Stimulated activated naive CD8-positive, alpha-beta T cell treated with anti-CD3 and anti-CD28 coated beads, Interleukin-15, Interleukin-2, amounts not matched to agents 100 ng/mL and 50 ng/mL, for 24 hours (primary cell): ENCODE measurements around the gene LPCAT4.
"Not testable (repeated sequence)": the region's sequence is repeated elsewhere in the genome, so short reads cannot be mapped to it uniquely, and the experiment has no call there.

Source experiments
- H3K27ac Mint-ChIP-seq: one replicate; pipeline ENCODE4 v1.8.0; 2021; ENCODE audit warnings: mild to moderate bottlenecking, mixed read lengths
- H3K27me3 Mint-ChIP-seq: one replicate; pipeline ENCODE4 v1.8.0; 2021; ENCODE audit warnings: mixed read lengths
- H3K36me3 Mint-ChIP-seq: one replicate; pipeline ENCODE4 v1.8.0; 2021; ENCODE audit warnings: low read depth, mixed read lengths
- H3K4me1 Mint-ChIP-seq: one replicate; pipeline ENCODE4 v1.8.0; 2021; ENCODE audit warnings: low read depth, mixed read lengths
- H3K4me3 Mint-ChIP-seq: one replicate; pipeline ENCODE4 v1.8.0; 2021; ENCODE audit warnings: mild to moderate bottlenecking, mixed read lengths
- H3K9me3 Mint-ChIP-seq: one replicate; pipeline ENCODE4 v1.8.0; 2021; ENCODE audit warnings: mixed read lengths

The LPCAT4 gene, protein sequence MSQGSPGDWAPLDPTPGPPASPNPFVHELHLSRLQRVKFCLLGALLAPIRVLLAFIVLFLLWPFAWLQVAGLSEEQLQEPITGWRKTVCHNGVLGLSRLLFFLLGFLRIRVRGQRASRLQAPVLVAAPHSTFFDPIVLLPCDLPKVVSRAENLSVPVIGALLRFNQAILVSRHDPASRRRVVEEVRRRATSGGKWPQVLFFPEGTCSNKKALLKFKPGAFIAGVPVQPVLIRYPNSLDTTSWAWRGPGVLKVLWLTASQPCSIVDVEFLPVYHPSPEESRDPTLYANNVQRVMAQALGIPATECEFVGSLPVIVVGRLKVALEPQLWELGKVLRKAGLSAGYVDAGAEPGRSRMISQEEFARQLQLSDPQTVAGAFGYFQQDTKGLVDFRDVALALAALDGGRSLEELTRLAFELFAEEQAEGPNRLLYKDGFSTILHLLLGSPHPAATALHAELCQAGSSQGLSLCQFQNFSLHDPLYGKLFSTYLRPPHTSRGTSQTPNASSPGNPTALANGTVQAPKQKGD

DNA sequence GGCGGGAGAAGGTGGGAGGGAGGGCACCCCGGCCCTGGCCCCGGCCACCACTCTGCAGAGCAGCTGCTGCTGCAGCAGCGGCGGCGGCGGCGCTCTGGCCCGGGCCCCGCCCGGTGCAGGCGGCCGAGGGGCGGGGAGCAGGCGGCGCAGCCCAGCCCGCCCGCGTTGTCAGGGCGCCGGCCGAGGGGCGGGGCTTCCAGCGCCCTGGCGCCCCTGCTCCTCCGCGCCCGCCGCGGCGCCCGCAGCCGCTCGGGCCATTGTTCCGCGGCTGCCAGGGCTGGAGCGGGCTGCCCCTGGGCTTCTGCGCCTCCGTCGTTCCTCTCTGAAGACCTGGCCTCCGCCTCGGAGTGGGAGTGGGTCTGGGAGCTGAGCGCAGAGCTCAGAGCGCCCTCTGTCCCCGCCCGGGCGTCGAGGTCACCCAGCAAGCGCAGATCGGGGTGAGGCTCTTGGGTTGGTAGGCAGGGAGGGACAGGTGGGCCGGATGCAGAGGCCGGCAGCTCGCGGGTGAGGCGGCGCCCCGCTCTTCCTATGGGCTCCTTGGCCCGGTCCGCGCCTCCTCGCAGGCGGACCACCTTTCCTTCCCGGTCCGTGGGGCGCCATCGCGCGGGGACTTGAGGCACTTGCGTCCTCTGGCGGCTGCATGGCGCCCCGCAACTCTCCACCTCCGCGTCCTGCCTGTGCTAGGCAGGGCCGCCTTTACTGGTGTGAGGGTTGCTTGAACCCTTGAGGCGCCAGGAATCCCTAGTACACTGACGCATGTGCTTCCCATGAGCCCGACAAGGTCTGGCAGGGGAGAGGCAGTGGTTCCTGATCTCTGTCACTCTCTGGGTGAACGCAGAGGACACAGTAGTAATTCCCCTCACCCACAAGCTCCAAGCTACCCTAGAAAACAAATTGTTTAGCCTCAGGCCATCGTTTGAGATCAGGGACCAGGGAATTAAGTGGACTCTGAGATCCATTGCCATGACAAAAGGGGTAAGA is at the start of gene LPCAT4:
TSS of gene LPCAT4 (minus strand) at position 96 of the 981 bp plus-strand sequence. CDS start 96 bp downstream, outside the sequence.
- Mint-ChIP-seq H3K4me1 (peaks cover 37% of the 10 kb centered on the region), H3K27ac (peak within 1 kb of the TSS; percentile 95), H3K9me3 (no peaks in the 10 kb centered on the region), H3K36me3 (peaks cover 21% of the 10 kb centered on the region), H3K27me3 (no peaks in the 10 kb centered on the region), H3K4me3 (peak within 1 kb of the TSS; percentile 91)

DNA sequence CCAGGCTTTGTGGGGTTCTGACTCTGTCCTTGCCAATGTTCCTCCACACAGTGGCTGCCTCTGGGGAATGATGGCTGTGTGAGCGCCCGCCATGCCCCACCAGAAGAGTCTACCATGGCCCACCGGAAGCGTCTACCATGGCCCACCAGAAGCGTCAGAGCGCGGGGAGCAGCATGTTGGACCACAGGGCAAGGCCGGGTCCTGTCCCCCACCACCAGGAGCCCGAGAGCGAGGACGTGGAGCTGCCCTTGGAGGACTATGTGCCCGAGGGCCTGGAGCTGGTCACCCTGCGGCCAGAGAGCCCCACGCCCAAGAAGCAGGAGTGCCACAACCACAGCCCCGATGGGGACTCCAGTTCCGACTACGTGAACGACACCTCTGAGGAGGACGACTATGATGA is 42.5 kb upstream of the LPCAT4 start:
- H3K9me3 Mint-ChIP-seq, H3K27me3 Mint-ChIP-seq, H3K4me1 Mint-ChIP-seq, H3K27ac Mint-ChIP-seq, H3K4me3 Mint-ChIP-seq, H3K36me3 Mint-ChIP-seq: not testable (repeated sequence)

DNA sequence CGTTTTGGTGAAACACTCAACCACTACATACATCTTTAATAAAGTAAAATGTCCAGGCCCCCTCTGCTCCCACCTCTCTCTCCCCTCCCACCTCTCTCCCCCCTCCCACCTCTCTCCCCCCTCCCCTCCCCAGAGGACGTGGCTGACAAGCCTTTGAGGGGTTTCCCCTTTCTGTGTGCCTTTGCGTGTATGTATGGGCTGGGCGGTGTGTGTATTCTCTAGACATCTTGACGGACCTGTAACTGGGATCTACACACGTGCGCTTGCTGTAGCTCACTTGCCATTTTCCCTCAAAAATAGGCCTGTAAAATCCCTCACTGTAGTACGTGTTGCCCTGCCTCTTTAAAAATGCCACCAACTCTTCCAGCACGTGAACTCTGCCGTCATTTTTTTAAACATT is 42.0 kb upstream of the LPCAT4 start:
- H3K27me3 Mint-ChIP-seq, H3K27ac Mint-ChIP-seq, H3K9me3 Mint-ChIP-seq, H3K4me3 Mint-ChIP-seq, H3K36me3 Mint-ChIP-seq, H3K4me1 Mint-ChIP-seq: not testable (repeated sequence)

DNA sequence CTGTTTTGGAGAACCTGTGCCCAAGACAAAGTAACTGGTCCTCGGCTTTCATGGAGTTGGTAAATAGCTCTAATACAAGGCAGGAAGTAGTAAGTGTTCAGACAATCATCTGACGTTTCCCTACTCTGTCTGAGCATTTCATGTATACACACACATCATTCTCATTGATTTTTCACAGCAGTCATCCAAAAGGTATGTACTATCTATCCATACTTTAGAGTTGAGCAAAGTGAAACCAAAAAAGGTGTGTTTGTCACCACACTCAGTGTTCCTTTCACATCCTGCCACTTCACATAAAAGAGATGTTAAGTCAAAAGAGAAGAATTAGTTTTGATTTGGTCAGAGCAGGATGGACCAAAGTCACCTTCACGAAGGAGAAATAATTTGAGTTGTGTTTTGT is 36.9 kb upstream of the LPCAT4 start:
- H3K27ac Mint-ChIP-seq, H3K4me3 Mint-ChIP-seq, H3K9me3 Mint-ChIP-seq, H3K4me1 Mint-ChIP-seq, H3K27me3 Mint-ChIP-seq, H3K36me3 Mint-ChIP-seq: not testable (repeated sequence)

DNA sequence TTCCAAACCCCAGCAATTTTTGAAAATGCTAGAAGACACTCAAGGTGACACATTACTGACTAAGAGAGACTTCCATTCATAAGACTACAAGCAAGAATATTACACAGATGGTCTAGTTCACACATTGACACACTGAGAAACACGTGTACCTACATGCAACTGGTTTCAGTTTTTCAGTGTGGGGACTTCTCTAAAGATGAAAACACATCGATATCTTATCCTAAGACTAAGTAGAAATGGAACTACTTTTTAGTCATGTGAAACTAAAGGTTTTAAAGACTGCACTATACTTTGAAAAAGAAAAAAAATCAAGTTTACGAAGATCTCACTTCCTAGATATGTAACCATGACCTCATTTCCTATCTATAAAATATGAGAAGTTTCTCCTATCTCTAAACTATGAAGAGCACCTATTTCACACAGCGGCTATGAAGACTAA is 36.2 kb upstream of the LPCAT4 start:
- H3K4me1 Mint-ChIP-seq, H3K36me3 Mint-ChIP-seq, H3K9me3 Mint-ChIP-seq, H3K27ac Mint-ChIP-seq, H3K27me3 Mint-ChIP-seq, H3K4me3 Mint-ChIP-seq: not testable (repeated sequence)

DNA sequence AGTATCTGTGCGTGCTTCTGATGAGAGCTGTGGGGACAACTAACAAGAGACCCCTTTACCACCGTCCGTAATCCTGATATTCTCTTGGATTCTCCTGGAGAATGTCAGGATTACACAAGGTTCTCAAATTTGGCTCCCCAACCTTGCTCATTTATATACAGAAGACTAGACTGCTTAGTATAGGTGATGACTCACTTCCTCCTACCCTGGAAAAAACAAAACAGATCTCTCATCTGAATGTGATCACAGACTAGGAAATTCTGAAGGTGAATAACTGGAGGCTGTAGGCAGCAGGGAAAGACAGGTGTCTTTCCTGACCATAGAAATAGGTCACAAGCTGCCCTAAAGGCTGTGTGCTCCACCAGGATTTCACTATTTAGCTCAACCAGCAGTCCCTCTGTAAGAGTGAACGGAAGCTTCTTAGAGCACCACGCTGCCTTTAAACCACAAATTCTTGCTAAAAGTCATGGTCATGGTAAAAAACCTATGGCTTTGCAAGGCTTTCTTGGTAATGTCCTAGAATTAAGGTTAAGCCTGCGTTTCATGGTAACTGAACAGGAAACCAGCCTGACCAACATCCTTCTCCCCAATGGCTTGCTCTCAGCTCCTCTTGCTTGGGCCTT is 30.8 kb upstream of the LPCAT4 start:
- not testable (repeated sequence) for H3K9me3 Mint-ChIP-seq, H3K36me3 Mint-ChIP-seq, H3K4me1 Mint-ChIP-seq, H3K4me3 Mint-ChIP-seq, H3K27me3 Mint-ChIP-seq, H3K27ac Mint-ChIP-seq

DNA sequence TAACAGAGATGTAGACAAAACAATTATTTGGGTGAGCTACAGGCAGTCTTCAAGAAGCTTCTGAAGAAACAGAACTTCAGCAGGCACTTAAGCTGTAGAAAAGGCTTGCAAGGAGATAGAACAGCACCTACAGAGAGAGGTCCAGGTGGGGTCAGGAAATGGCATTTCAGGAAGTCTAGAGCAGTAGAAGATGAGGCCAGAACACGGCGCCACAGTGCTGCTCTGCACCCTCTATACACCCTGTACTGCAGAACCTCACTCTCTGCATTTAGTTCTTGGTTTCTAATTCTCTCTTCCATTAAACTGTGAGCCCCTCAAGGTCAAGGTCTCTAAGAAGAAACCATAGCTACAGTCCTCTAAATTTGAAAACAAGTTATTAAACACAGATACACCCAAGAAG is 26.0 kb upstream of the LPCAT4 start:
- not testable (repeated sequence) for H3K9me3 Mint-ChIP-seq, H3K4me3 Mint-ChIP-seq, H3K36me3 Mint-ChIP-seq, H3K27ac Mint-ChIP-seq, H3K27me3 Mint-ChIP-seq, H3K4me1 Mint-ChIP-seq

DNA sequence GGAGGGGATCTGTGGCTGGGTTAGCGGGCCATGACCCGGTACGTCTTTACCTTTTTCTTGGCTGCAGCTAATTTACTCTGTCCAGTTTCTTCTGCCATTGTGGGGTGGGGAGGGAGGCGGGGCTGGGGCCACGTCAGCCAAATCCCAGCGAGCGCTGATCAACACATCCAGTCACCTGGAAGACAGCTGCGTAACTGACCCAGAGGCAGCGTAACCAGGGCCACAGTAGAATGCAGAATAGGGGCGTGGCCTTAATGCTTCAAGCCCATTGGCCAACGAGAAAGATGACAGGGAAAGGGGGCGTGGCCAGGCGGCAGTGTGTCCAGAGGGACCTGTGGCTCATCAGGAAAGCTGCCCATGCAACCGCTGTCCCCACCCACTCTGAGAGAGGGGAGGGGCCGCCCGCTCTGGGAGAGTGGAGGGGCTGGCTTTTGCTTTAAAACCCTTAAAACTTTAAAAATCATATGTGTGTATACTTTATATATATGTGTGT is 22.6 kb upstream of the LPCAT4 start:
- H3K4me1 Mint-ChIP-seq, H3K27ac Mint-ChIP-seq, H3K27me3 Mint-ChIP-seq, H3K4me3 Mint-ChIP-seq, H3K36me3 Mint-ChIP-seq, H3K9me3 Mint-ChIP-seq: not testable (repeated sequence)

DNA sequence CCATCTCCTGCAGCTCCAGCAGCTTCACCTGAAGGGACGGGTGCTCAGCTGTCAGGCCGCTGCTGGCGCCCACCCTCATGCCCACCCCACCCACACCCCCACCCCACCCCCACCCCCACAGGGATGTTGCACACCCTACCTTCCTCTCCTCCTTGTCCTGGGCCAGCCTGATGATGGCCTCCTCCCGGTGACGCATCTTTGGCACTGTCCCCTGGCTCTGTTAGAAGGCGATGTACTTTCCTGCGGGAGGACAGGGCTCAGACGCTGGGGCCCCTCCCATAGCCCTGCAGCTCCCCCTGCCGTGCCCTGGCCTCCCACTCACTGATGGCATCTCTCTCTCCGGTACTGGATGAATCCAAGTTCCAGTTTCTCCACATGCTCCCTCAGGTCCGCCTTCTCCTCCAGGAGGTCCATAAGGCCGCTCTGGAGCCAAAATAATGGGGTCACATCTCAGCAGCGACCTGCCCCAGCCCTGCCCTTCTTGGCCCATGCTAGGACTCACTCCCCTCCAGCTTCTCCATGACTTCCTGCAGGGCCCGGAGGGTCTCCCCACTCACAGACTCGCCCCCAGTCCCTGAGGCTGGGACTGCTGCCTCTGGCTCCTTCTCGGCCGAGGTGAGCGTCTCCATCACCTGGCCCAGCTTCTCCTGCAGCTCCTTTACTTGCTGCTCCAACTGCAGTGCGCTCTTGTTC is 15.0 kb upstream of the LPCAT4 start:
- H3K4me1 Mint-ChIP-seq, H3K4me3 Mint-ChIP-seq, H3K9me3 Mint-ChIP-seq, H3K27ac Mint-ChIP-seq, H3K27me3 Mint-ChIP-seq: not testable (repeated sequence)
- H3K36me3 Mint-ChIP-seq = peaks cover 11% of the 10 kb centered on the region

DNA sequence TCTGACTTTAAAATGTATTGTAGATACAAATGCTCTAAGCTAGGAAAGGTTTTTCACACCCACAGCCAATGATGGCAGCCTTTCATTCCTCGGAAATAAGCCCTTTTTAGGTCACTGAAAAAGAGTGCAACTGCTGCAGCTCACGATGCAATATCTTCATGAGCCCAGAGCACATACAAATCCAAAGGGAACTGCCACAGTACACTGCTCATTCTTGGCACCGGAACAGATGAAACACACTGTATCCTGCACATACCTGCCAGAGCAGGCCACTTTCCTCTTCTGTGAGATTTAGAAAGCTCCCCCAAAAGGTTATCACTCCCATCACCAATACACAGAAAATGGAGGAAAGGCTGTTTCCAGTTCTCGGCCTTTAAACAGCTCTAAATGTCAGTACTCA is 13.5 kb upstream of the LPCAT4 start:
- not testable (repeated sequence) for H3K9me3 Mint-ChIP-seq, H3K27ac Mint-ChIP-seq, H3K27me3 Mint-ChIP-seq, H3K4me3 Mint-ChIP-seq, H3K4me1 Mint-ChIP-seq
- H3K36me3 Mint-ChIP-seq = peaks cover 11% of the 10 kb centered on the region

DNA sequence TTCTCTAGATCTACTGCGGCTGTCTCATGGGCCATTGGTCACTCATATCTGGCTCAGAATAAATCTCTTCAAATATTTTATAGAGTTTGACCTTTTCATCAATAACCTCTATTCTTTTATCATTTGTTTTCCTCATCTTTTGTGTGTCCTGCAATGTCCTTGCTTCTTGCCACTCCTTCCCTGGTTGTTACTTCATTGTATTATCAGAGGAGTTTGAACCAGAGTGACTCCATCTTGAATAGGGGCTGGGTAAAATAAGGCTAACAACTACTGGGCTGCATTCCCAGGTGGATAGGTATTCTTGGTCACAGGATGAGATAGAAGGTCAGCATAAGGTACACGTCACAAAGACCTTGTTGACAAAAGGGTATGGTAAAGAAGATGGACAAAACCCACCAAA is 9.9 kb upstream of the LPCAT4 start:
- Mint-ChIP-seq H3K27ac (no peak overlapping the region), H3K9me3 (no peaks in the 10 kb centered on the region), H3K4me3 (no peak overlapping the region), H3K36me3 (peaks cover 11% of the 10 kb centered on the region), H3K27me3 (no peaks in the 10 kb centered on the region), H3K4me1 (no peaks in the 10 kb centered on the region)

DNA sequence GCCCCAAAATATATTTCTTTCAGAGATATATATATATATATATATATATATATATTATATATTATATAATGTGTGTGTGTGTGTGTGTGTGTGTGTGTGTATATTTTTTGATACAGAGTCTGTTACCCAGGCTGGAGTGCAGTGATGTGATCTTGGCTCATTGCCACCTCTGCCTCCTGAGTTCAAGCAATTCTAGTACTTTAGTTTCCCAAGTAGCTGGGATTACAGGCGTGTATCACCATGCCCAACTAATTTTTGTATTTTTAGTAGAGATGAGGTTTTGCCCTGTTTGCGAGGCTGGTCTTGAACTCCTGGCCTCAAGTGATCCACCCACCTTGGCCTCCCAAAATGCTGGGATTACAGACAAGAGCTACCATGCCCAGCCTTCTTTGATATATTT is 8.5 kb upstream of the LPCAT4 start:
- H3K4me3 Mint-ChIP-seq, H3K27me3 Mint-ChIP-seq, H3K9me3 Mint-ChIP-seq, H3K27ac Mint-ChIP-seq, H3K36me3 Mint-ChIP-seq, H3K4me1 Mint-ChIP-seq: not testable (repeated sequence)

DNA sequence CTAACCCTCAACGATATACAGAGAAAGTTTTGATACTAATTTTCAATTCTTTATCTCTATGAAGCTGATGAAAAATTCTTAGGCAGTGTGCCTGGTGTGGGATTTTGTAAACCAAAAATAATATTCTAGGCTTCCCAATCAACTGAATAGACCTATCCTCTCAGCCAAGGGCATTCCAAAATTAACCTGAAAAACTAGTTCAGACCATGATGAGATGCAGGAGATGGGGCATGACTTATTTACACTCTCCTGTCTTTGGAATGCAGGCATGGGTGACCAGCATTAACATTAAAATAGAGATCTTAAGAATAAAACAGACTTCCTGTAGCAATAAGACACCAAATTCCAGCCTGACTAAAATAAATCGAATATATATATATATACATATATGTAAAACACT is 7.8 kb upstream of the LPCAT4 start:
- H3K4me3 Mint-ChIP-seq = no peak overlapping the region
- no peaks in the 10 kb centered on the region for H3K9me3 Mint-ChIP-seq
- peaks cover 6% of the 10 kb centered on the region for H3K4me1 Mint-ChIP-seq
- no peaks in the 10 kb centered on the region for H3K27me3 Mint-ChIP-seq
- H3K36me3 Mint-ChIP-seq = peaks cover 6% of the 10 kb centered on the region
- H3K27ac Mint-ChIP-seq = no peak overlapping the region

DNA sequence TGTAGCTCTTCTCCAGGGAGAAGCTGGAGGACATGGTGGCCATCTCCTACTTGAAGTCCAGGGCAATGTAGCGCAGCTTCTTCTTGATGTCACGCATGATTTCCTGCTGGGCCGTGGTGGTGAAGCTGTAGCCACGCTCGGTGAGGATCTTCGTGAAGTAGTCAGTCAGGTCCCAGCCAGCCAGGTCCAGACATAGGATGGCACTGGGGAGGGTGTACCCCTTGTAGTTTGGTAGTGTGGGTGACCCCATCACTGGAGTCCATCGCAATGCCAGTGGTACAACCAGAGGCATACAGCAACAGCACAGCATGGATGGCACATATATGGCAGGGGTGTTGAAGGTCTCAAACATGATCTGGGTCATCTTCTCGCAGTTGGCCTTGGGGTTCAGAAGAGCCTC is 7.0 kb upstream of the LPCAT4 start:
- H3K27ac Mint-ChIP-seq = no peak overlapping the region
- H3K9me3 Mint-ChIP-seq = no peaks in the 10 kb centered on the region
- peaks cover 12% of the 10 kb centered on the region for H3K4me1 Mint-ChIP-seq
- no peaks in the 10 kb centered on the region for H3K27me3 Mint-ChIP-seq
- no peaks in the 10 kb centered on the region for H3K36me3 Mint-ChIP-seq
- H3K4me3 Mint-ChIP-seq = no peak overlapping the region
